ENCODE results near the gene CNTNAP4.

CNTNAP4 gene

DNA sequence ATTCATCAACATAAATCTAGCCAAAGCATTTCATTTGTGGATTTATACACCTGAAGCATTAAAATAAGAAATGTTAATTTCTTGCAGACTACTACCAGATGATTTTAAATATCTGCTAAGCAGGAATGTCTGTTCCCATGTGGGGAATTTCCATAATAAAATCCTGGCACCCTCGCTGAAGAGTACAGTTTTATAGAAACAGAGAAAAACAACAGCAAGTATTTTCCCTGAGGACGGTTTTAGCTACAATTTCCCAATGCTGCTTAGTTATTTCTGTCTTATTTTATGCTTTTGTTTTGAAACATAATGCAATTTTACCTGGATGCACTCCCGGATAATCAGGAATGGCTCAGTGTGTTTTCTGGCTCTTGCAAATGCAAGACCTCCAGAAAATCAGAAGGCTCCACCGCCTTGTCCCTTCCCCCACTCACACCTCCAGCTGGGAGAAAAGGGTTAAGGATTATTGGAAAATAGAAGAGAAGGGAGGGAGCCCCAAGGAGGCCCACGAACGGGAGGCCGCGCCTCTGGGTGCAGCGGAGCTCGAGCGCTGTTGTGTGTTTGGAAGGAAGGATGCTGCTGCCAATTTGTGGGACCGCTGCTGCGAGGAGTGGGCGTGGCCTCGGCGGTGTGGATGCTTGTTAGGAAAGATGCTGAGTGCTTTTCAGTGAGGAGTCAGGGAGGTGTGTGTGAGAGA, at the start of gene CNTNAP4:
TSS of gene CNTNAP4 (plus strand) at position 657 of the 694 bp plus-strand sequence. CDS start 262 bp downstream, outside the sequence.
- no peak for DNase-seq

DNA sequence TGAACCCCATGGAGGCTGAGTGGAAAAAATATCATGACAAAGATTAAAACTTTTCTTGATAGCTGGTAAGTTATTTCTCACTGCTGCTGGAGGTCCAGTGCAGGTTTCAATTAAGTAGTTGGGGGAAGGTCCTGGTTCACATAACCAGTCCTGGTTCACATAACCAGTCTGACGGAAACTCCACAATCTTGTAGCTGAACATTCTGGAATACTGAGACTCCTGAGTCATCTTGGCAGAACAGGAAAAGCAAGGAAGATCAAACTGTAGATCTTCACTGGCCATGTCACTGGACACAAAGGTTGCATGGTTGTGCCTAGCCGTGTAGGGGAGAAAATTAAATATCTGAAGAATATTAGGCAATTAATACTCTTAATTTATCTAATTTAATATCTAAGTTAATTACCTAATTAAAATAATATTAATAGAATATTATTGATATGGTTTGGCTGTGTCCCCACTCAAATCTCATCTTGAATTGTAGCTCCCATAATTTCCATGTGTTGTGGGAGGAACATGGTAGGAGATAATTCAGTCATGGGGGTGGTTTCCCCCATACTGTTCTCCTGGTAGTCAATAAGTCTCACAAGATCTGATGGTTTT, 48.6 kb upstream of the CNTNAP4 start:
- DNase-seq, result no peak

DNA sequence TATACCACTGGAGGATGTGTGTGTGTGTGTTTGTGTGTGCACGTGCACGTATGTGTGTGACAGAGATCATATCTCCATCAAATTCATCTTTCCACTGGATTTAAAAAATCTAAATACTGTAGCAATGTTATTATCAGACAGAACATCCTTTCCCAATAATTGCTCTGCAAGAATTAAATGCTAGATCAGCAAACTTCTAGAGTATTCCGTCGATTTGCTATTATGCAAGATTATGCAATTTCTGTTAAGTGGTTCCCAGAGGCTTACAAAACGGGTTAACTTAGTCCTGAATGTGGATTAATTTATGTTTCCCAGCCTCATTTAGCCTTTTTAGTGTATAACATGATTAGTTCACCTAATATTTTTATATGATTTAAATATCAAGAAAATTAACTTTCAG, 44.5 kb upstream of the CNTNAP4 start:
- DNase-seq, result no peak

DNA sequence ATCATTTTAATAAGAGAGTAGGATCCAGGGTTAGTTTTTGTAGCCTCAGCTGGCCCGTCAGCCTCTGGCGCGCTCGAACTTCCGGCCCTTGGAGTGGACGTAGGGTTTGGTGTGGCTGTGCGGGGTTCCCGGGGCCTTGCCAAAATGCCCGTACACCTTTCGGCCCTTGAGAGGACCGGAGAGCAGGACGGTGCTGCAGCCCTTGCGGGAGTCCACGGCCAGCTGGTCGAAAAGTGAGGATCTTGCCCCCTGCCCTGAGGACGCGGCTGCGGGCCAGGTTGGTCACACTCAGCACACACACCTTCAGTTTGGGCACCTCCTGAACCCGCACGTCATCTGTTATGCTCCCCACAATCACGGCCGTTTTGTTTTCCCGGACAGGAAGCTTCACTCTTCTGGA, 42.2 kb upstream of the CNTNAP4 start:
- DNase-seq, result no peak

DNA sequence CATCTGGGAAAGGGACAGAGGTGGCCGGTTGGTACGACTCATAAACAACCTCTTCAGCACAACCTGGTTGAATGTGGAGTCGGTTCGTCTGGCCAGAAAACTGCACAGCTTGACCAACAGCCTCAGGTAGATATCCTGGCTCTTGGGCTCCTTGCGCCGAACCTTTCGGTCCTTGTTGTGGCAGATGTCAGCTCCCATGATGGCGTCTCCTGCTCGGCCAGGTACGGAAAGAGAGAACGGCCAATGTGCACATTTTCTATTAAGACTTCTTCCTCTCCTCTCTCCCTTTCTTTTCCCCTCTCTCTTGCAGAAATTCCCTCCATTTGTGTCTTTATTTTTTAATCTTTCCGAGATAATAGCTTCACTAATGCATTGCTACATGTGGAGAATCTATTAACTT, 41.8 kb upstream of the CNTNAP4 start:
- DNase-seq, result no peak

DNA sequence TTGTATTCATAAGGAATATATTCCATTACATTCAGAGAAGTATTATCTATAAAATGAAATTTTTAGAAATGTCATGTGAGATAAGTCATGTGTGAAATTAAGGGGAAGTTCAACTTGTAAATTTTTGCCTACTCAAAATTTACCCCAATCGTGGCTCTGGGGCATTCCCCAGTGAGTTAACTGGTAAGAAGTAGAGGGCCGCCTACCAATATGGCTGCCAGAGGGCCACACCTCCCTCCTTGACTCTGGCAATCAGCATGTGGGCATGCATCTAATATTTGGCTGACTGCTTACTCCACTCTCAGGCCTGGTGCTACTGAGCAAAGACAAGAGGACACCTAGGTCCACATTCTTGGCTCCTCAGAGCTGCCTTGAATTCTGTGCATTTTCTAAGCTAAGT, 39.7 kb upstream of the CNTNAP4 start:
- DNase-seq, result no peak

DNA sequence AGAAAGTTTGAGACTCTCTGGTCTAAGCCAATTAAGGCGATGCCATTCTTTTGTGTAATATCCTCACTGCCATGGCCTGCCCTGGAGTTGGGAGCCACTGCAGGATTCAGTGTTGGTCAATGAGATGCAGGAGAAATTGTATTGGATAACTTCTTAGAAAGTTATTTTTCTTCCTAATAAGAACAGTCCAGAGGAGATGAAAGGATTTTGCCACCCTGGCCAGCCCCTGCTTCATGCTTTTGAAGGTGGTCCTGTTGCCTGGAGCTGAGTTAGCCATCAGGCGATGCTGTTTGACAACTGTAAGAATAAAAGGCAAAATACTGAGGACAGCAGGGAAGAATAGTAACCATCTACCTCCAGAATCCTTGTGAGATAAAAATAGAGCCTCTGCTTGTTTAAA, 35.4 kb upstream of the CNTNAP4 start:
- DNase-seq, result no peak

DNA sequence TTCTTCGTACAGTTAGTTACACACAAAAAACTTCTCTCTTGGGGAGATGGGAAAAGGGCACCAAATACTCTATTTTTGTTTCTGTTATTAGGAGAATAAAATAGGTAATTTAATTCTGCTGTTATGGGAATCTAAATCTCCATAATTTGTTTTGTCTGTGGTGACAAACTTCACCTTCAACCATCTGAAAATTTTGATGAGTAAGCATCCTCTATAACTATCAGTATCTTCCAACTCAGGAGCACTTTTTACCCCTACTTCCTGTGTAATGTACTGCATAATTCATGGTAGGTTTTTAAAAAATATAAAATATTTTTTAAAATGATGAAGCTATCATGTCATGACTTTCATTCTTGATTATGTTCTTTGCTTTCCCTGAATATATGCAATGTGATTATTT, 33.6 kb upstream of the CNTNAP4 start:
- DNase-seq, result no peak

DNA sequence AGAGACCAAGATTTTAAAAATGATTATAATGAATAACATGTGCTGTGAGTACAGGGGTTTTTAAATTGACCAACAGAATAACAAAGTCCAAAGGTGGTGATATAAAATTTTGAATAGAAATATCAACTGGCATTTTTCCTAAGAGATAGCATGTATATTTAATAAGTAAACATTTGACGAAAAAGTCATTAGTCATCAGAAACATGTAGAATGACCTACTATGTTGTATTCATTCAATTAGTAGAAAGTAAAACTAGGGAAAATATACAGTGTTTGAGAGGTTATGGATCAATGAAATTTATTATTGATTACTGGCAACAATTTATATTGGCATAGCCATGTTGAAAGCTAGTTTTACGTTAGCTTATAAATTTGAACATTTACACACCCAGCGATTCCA, 30.6 kb upstream of the CNTNAP4 start:
- no peak for DNase-seq

DNA sequence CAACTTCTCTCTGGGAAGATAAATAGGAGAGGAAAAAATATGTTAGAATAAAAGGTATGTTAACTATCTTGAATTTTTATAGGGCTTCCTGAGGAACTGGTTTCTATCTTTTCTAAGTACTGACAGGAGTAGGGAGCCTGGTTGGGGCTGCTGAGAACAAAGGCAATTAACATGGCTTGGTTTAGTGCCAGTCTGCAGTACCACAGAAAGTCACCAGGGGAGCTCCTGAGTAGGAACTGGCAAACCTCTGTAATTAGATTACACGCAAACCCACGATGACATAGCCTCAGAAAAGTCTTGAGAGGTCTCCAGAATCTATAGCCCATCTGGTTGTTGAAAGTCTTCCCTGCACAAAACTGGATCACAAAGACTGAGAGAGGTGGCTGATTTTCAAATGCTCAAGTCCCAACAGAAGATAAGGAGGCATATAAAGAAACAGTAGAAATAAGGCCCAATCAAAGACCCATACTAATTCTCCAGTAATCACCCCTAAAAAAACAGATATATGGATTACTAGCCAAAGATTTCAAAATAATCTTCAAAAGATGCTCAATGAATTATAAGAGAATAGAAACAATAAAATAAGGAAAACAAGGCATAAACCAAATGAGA, 11.7 kb upstream of the CNTNAP4 start:
- no peak for DNase-seq

DNA sequence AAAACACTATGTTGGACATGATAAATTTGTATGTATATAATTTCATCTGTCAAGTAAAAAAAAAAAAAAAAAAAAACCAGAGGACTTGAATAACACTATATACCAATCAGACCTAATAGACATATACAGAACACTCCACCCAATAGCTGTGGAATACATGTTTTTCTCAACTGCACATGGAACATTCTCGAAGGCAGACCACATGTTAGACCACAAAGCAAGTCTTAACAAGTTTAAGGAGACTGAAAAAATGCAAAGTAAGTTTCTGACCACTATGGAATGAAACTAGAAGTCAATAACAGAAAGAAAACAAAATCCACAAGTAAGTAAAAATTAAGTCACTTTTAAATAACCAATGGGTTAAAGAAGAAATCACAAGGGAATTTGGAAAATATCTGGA, 8.4 kb upstream of the CNTNAP4 start:
- no peak for DNase-seq

DNA sequence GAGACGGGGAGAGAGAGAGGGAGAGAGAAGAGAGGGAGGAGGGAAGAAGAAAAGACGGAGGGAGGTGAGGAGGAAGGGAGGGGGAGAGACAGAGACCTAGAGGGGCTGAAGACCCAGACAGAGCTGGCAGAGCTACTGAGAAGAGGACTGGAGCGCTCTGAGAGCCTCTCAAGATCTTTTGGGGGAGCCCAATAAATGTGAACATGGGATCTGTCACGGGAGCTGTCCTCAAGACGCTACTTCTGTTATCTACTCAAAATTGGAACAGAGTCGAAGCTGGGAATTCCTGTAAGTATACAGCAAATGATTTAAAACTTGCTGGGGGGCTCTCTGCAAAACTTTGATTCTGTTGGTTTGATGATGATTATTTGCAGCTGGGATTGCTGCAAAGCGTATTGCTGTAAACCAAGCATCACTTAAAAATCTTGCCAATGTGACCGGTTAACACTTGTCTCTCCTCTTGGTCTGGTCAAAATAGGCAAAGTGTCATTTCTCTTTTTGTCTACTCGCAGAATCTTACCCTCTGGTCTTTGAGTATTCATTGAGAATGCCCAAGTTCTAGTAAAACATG, 344 bp downstream of the CNTNAP4 start:
- no peak for DNase-seq

DNA sequence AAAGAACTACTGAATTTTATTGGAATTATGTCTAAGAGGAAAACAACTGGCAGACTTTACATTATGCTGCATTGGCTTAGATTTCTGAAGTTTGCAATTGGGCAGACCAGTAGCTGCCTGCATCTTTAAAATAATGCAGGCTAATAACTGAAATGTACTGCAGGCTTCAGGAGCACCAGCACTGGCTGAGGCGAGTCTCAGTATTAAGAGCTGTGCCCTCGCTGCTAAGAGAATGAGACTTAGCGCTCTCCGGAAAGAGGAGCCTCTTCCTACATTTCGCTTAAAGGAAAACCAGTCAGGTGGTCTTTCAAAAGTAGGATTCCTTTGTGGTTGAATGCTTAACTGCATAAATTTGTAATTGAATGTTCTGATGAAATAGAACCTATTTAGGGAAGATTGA, 885 bp downstream of the CNTNAP4 start:
- no peak for DNase-seq

DNA sequence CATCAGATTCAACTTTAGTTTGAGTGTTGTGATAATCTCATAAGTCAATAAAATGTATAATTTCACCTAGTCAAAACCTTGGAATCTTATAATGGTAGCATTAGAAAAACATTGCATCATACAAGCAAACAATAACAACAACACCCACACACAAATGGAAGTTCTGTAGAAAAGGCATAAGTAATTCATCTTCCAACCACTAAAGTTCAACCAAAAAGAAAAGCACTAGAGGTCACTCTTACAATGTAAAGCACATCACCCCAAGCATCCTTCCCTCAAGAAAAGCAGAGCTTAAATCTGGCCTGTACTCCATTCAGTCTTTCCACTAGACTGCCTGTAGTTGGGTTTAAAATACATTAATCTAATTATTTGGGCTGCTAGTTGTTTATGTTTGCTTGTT, 1.8 kb downstream of the CNTNAP4 start:
- no peak for DNase-seq

DNA sequence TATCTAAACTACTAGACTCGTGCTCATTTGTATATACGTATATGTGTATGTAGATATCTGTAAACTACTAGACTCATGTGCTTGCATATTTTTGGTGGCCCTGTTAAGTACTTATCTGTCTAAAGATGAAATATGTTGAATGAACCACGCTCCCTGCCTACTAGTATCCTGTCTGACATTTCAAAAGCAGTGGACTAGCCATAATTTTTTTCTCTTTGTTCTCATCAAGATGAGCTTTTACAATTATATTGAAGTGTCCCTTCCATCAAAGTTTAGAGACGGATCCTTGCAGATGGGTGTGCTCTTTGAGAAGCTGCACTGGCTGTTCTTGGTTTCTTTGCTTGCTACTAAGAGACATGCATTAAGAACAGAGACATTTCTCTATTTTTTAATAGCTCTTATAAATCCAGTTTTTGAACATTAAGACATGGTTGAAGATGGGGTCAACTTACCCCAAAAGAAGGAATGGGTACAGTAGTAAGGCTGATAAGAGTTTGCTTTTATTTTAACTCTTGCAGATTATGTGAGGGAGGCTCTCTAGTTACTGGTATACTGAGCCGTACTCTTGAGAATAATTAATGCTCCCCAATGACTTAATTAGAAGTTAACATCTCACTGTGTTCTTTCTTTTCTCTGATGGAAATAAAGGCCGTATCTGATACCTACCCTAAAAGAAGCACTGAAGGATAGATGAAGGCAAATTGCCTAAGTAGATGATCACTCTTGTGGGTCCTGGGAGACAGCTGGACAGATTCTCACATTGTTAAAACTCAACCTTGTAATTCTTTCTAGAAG, 3.4 kb downstream of the CNTNAP4 start:
- no peak for DNase-seq

DNA sequence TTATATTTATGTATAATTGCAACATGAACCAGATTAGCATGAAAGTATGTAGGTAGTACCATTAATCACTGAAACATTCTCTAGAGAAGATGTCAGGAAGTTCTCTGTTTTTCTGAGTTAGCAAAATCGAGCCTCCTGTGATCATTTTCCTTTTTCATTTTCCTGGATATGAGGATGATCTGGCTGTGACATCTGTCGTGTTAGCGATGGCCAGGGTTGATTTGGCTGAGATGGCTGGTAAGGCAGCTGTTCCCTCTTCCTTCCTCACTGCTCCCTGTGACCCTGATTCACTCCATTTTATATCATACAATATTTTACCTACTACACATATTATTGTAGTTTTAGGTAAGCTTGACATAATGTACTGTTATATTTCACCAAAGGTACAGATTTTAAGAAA, 10.3 kb downstream of the CNTNAP4 start:
- DNase-seq, result no peak

DNA sequence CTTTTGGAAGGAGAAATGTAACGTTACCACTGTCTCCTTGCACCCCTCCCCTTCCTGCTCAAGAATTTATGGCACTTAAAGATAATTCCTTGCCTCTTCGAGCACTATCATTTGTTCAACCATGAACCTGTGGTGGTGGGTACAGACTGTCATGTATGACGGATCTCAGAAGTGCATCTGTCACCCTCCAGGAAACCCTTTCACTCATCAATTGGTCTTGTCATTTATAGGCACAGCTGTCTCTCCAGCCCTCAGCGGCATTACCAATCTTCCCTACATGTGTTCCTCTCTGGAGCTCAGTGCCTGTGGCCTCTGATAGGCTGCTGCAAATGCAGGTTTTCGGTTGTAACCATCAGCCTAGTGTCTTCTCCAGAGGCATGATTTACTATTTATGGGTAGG, 15.0 kb downstream of the CNTNAP4 start:
- no peak for DNase-seq

DNA sequence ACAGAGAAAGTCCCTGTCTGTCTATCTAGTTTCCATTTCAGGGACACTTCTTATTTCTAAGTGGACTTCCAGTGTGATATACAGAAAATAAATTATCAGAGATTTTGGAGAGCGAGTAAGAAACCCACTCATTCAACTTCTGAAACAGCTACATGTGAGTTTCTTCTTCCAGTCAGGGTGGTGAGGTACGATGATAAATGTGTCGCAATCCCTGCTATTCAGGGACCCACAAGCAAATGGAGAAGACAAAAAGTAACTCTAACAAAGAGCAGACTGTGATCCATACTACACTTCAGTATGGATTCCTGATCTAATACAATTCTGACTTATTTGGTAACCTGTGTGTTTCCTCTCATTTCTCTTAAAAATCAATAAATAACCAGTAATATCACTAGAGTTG, 16.8 kb downstream of the CNTNAP4 start:
- DNase-seq, result no peak

DNA sequence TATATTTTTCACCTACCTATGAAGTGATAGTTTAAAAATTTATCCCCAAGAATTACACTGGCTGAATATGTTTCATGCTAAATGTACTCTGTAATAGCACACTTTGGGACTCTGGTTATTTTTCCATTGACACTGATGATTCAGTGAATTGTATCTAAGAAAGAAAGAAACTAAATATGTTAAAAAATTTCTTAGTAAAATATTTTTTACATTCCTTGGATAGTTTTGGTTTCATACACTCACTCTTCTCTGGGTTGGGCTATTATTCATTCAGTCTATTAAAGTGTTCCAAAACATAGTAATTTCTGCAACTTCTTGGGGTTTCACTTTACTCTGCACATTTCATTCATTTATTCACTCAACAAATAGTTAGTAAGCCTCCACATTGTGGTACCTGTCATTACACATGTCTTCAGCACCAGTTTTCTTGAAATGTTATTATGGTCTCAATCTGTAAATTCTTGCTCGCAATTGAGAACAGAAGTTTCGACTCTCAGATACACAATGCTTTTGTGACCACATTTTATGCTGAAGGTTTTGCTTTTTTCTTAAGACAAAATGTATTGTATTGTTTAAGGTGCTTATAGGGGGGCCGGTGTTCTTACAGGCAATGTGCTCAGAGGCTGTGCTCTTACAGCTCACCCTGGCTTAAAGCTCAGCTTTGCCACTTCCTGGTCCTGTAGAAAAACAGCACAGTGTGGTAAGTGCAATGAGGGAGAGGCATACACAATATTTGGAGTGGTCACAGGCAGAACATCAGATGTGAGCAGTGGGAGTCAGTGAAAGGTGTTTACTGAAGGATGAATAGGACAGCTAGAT, 17.4 kb downstream of the CNTNAP4 start:
- no peak for DNase-seq

DNA sequence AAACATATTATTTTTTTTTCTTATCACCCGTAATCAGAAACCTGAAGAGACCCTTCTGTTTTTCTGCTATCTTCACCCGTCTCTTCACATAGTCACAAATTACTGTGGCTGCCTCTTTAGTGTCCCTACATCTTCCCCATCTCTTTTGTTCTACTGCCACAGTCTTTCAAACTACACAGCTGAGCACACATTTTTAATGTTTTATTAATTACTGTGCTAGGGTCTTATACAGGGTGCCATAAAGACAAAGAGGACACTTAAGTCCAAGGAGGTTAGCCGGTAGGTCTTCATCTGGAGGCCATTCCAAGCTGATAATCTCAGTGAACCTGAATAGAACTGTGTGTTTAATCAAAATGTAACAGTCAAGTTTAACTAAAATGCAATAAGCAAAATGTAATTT, 20.7 kb downstream of the CNTNAP4 start:
- DNase-seq, result no peak

DNA sequence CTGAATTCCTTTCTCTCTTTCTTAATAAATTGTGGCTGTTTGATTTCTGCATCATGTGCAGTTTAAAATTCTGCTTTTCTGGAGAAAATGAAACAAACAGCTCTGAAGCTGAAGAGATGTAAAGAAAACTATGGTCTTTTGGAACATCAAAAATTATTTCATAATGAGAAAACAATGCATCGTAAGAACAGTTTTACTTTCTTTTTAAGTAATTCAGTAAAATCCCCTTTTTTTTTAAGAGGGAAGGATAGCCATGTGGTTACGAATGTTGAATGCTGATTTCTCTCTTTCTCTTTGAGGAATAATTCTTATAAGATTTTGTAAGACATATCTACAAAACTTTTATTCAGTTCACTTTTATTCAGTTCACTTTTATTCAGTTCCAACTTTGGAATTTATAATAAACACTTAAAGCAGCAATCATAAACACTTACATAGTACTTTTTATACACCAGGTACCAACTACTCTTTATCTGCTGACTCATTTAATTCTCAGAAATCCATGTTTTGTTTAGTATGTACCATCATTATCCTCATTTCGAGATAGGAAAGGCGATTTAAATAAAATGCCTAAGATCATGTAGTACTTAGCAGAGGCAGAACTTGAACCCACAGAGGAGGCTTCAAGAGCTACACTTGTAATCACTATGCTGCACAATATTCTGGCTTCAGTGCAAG, 26.6 kb downstream of the CNTNAP4 start:
- no peak for DNase-seq

All from activated CD4-positive, alpha-beta T cell treated with anti-CD3 and anti-CD28 coated beads, Interleukin-2, amount 50 U/mL, for 4 hours (primary cell).